Spleen (tissue), 7 donors: Measurements from ENCODE around the gene AP5B1.

Experiments
- POLR2A ChIP-seq, 3 donors: fragments of 450-650 bp; IDR thresholded peaks; one replicate each; pipeline ENCODE4 v1.5.1; 2017; ENCODE audit warnings: antibody characterized with exemption in 3 of 3, mild to moderate bottlenecking in 1 of 3
- TF ChIP-seq, protein P1 (sequence below), 11 experiments: fragments of 200-600 bp in 7 of 11; fragments of 450-650 bp in 4 of 11; sonication (generic) in 4 of 11; IDR thresholded peaks in 8 of 11; conservative IDR thresholded peaks in 3 of 11; 1 replicate in 7 of 11; 2 replicates in 4 of 11; pipeline versions ENCODE4 v1.4.0 to v1.8.0; 2016 to 2021; ENCODE audit warnings: antibody characterized with exemption in 11 of 11, inconsistent platforms in 4 of 11, mild to moderate bottlenecking in 1 of 11
- donor health status: DM: no; HTN: no; CAD: no; lungs with moderate emphysema.
- donor health status: DM: no; HTN: no; CAD: no.
- donor health status: DM: no; HTN: no; CAD: no.

DNA sequence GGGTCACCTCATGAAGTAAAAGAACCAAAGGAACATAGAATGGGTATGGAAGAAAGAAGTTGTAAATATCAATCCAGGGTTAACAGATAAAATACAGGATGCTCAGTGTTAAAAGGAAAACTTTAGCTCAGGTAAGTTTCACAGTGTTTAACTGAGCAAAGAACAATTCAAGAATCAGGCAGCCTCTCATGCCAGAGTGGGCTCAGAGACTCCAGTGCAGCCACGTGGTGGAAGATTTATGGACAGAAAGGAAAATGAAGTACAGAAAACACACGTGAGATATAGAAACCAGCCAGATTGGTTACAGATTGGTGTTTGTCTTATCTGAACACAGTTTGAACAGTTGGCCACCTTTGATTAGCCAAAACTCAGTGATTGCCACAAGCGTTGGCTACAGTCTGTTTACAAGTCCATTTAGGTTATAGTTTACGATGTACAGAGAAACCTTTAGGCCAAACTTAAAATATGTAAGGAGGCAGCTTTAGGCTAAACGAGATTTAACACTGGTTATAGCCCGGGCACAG, 9.1 kb downstream of the AP5B1 start:
- TF ChIP-seq, protein P1, sequence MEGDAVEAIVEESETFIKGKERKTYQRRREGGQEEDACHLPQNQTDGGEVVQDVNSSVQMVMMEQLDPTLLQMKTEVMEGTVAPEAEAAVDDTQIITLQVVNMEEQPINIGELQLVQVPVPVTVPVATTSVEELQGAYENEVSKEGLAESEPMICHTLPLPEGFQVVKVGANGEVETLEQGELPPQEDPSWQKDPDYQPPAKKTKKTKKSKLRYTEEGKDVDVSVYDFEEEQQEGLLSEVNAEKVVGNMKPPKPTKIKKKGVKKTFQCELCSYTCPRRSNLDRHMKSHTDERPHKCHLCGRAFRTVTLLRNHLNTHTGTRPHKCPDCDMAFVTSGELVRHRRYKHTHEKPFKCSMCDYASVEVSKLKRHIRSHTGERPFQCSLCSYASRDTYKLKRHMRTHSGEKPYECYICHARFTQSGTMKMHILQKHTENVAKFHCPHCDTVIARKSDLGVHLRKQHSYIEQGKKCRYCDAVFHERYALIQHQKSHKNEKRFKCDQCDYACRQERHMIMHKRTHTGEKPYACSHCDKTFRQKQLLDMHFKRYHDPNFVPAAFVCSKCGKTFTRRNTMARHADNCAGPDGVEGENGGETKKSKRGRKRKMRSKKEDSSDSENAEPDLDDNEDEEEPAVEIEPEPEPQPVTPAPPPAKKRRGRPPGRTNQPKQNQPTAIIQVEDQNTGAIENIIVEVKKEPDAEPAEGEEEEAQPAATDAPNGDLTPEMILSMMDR (IDR thresholded peaks at IDR 0.05 in 8 of 11, conservative IDR thresholded peaks at IDR 0.05 in 3 of 11), result no peak
- TF ChIP-seq POLR2A (IDR thresholded peaks at IDR 0.05), result no peak
